Natural killer cell (primary cell): Measurements from ENCODE around the gene HGS. TPM values are rescaled to one million over a fixed set of nuclear protein-coding genes. Genes with fewer than 3 reads are reported as not detected.

Source experiments
- ATAC-seq, 3 donors: fragments of 150-1000 bp in 2 of 3; fragments of 200-7000 bp in 1 of 3; cut with Tn5 transposase; 1 replicate in 1 of 3; 2 replicates in 2 of 3; pipeline ENCODE4 v1.10.0; 2021; ENCODE audit warnings: mild to moderate bottlenecking in 2 of 3, moderate library complexity in 2 of 3
- DNase-seq, 2 donors: peaks; one replicate each; pipeline versions ENCODE4 v3.0.0 to v3.0.0-alpha.2; 2013 to 2021; ENCODE audit warnings: mixed read lengths in 1 of 2
- H3K27ac ChIP-seq: one replicate; pipeline ENCODE4 v1.5.1; 2013; ENCODE audit warnings: mild to moderate bottlenecking, low read length
- H3K27me3 ChIP-seq: one replicate; pipeline ENCODE4 v1.6.1; 2013; ENCODE audit warnings: low read length; ENCODE audit not compliant: control insufficient read depth, insufficient read depth
- H3K36me3 ChIP-seq: one replicate; pipeline ENCODE4 v1.6.1; 2013; ENCODE audit warnings: low read length; ENCODE audit not compliant: control insufficient read depth, insufficient read depth
- H3K4me1 ChIP-seq: one replicate; pipeline ENCODE4 v1.6.1; 2013; ENCODE audit warnings: low read length; ENCODE audit not compliant: control insufficient read depth, insufficient read depth
- H3K4me3 ChIP-seq: one replicate; pipeline ENCODE4 v1.5.1; 2013; ENCODE audit warnings: low read length
- H3K9me3 ChIP-seq: one replicate; pipeline ENCODE4 v1.6.1; 2013; ENCODE audit warnings: low read length; ENCODE audit not compliant: control insufficient read depth, insufficient read depth
- H3K27ac Mint-ChIP-seq, 2 donors: one replicate each; pipeline ENCODE4 v1.8.0; 2022; ENCODE audit warnings: mild to moderate bottlenecking in 2 of 2, mixed read lengths in 2 of 2, moderate library complexity in 1 of 2
- H3K27me3 Mint-ChIP-seq, 2 donors: one replicate each; pipeline ENCODE4 v1.8.0; 2022; ENCODE audit warnings: low read depth in 2 of 2, mixed read lengths in 2 of 2
- H3K36me3 Mint-ChIP-seq: one replicate; pipeline ENCODE4 v1.8.0; 2022; ENCODE audit warnings: mixed read lengths
- H3K4me1 Mint-ChIP-seq, 2 donors: one replicate each; pipeline ENCODE4 v1.8.0; 2022; ENCODE audit warnings: mixed read lengths in 2 of 2
- H3K4me3 Mint-ChIP-seq: one replicate; pipeline ENCODE4 v1.8.0; 2022; ENCODE audit warnings: mild to moderate bottlenecking, moderate library complexity, mixed read lengths
- H3K9me3 Mint-ChIP-seq, 2 donors: one replicate each; pipeline ENCODE4 v1.8.0; 2022; ENCODE audit warnings: mixed read lengths in 2 of 2
- WGBS: methylation state at CpG from one replicate; pipeline ENCODE4 v1.1.7; 2013; ENCODE audit warnings: missing lambda C conversion rate; ENCODE audit not compliant: insufficient coverage; 5-methylcytosine and 5-hydroxymethylcytosine counted together
- intact Hi-C: fragments of 100-400 bp; cut with micrococcal nuclease; formaldehyde crosslinking; loops from one replicate; pipeline ENCODE4 v1.14.2; 2022
- total RNA-seq, 4 donors: library from RNA; stranded (reverse); fragments of 120-200 nt in 1 of 4; gene quantifications; one replicate each; pipeline versions ENCODE4 v1.2.3 to v1.2.4, GENCODE V29; 2013 to 2022
- TF ChIP-seq, protein P1 (sequence below): fragments of 200-600 bp; IDR thresholded peaks from one replicate; pipeline ENCODE4 v1.8.0; 2022; ENCODE audit warnings: antibody characterized with exemption

HGS gene
- total RNA-seq, 3 donors from 2014 or later (not counting 1 experiment from before 2014, with no cell fraction given) = 179 to 186 (median 181) TPM

DNA sequence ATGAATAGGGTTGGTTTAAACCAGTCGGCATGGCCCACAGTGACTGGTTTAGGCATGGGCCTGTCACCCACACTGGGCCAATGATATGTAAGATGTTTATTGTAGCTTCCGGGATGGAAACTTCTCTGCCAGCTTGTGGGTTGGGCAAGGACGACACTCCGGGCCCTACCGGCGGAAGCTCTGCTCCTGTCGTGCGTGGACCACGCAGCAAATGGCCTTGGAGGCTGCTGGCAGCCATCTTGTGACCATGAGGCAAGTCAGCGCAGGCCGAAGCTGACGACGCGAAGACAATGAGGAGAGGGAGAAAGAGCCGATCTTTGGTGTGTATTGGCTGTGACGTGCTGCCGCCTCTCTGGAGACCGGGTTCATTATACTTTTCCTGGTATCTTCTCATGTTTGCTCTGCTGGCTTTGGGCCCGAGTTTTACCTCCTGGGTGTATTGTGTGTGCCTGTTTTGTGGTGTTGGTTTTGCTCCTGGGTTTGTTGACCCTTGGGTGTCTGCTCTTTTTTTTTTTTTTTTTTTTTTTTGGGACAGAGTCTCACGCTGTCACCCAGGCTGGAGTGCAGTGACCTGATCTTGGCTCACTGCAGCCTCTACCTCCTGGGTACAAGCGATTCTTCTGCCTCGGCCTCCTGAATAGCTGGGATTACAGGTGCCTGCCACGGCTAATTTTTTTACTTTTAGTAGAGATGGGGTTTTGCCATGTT lies 43.7 kb downstream of the HGS start:
- WGBS = 94% methylated on average over 23 of the region's 23 CpGs
- no peaks in the 10 kb centered on the region for H3K27me3 ChIP-seq
- no peaks in the 10 kb centered on the region for H3K4me1 Mint-ChIP-seq
- no peaks in the 10 kb centered on the region for H3K36me3 ChIP-seq
- H3K27me3 Mint-ChIP-seq = peaks cover 4 to 17% of the 10 kb centered on the region in 2 donors
- no peak overlapping the region for H3K4me3 ChIP-seq
- ATAC-seq (no peak), DNase-seq (no peak)
- H3K4me3 Mint-ChIP-seq = no peak overlapping the region
- H3K27ac ChIP-seq = no peak overlapping the region
- H3K9me3 Mint-ChIP-seq = no peaks in the 10 kb centered on the region
- H3K27ac Mint-ChIP-seq = no peak overlapping the region
- TF ChIP-seq, protein P1, sequence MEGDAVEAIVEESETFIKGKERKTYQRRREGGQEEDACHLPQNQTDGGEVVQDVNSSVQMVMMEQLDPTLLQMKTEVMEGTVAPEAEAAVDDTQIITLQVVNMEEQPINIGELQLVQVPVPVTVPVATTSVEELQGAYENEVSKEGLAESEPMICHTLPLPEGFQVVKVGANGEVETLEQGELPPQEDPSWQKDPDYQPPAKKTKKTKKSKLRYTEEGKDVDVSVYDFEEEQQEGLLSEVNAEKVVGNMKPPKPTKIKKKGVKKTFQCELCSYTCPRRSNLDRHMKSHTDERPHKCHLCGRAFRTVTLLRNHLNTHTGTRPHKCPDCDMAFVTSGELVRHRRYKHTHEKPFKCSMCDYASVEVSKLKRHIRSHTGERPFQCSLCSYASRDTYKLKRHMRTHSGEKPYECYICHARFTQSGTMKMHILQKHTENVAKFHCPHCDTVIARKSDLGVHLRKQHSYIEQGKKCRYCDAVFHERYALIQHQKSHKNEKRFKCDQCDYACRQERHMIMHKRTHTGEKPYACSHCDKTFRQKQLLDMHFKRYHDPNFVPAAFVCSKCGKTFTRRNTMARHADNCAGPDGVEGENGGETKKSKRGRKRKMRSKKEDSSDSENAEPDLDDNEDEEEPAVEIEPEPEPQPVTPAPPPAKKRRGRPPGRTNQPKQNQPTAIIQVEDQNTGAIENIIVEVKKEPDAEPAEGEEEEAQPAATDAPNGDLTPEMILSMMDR = no peak
- intact Hi-C loops = no loop called here
- no peaks in the 10 kb centered on the region for H3K9me3 ChIP-seq
- H3K36me3 Mint-ChIP-seq = no peaks in the 10 kb centered on the region
- no peaks in the 10 kb centered on the region for H3K4me1 ChIP-seq

- intact Hi-C loops = no loop called here
- Histone ChIP-seq H3K4me3 (no peak overlapping the region), H3K27ac (no peak overlapping the region), H3K27me3 (no peaks in the 10 kb centered on the region), H3K9me3 (no peaks in the 10 kb centered on the region), H3K4me1 (peaks cover 3% of the 10 kb centered on the region), H3K36me3 (no peaks in the 10 kb centered on the region)
- Mint-ChIP-seq H3K27me3 (peaks cover 13 to 18% of the 10 kb centered on the region in 2 donors), H3K4me3 (no peak overlapping the region), H3K27ac (no peak overlapping the region), H3K36me3 (no peaks in the 10 kb centered on the region), H3K9me3 (no peaks in the 10 kb centered on the region), H3K4me1 (peaks cover 10 to 12% of the 10 kb centered on the region in 2 donors)
- peak; percentile 51 to 71 for DNase-seq
- peak; percentile 88 to 99 (median 92) for ATAC-seq
- TF ChIP-seq, protein P1 = peak; percentile 83
- 54% methylated on average over 32 of the region's 32 CpGs for WGBS
These were observed 49.9 kb downstream of the HGS start for GRCh38 chr17:81733507-81734404.

DNA sequence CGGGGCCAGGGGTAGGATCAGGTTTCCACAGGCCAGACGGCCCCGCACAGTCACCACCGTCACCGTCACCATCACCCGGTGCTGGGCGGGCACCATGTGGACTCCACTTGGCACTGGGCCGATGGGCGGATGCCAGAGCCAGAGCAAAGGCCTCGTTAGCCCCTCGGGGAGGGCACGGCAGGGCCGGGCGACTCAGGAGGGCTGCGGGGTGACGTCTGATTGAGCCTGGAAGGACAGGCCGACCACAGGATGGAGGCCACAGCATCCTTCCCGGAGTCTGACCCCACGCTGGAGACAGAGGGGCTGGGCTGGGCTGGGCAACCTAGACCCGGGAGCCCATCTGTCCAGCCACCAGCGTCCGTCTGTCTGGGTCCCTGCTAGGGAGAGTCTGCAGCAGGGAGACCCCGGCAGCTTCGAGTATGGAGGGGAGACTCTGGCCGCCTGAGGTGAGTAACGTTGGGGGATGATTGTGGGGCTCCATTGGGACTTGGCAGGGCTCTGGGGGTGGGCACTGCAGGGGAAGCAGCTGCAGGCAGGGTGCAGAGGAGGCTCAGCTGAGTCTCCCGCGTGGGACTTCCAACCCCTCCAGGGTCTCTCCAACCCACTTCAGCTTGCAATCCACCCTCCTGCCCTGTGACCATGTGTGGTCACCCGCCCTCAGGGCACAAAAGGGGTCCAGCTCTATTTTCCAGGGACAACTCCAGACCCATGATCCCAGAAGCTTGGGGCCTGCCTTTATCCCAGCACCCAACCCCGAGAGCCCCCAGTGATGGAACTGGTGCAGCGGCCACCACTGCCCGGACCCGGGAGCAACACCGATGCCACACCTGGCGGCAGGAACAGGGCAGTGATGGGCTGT lies 50.8 kb downstream of the HGS start:
- WGBS = 87% methylated on average over 35 of the region's 35 CpGs
- no peak overlapping the region for H3K4me3 Mint-ChIP-seq
- H3K36me3 Mint-ChIP-seq = no peaks in the 10 kb centered on the region
- H3K27me3 ChIP-seq = no peaks in the 10 kb centered on the region
- H3K36me3 ChIP-seq = no peaks in the 10 kb centered on the region
- H3K4me1 ChIP-seq = peaks cover 3% of the 10 kb centered on the region
- peaks cover 10 to 12% of the 10 kb centered on the region in 2 donors for H3K4me1 Mint-ChIP-seq
- no peak for ATAC-seq
- no peak overlapping the region for H3K27ac ChIP-seq
- no peak overlapping the region for H3K27ac Mint-ChIP-seq
- H3K9me3 ChIP-seq = no peaks in the 10 kb centered on the region
- no peak for DNase-seq
- H3K9me3 Mint-ChIP-seq = no peaks in the 10 kb centered on the region
- peaks cover 13 to 18% of the 10 kb centered on the region in 2 donors for H3K27me3 Mint-ChIP-seq
- H3K4me3 ChIP-seq = no peak overlapping the region
- intact Hi-C loops = no loop called here
- TF ChIP-seq, protein P1 = no peak
